Ovary (tissue), 3 donors: ENCODE results near the gene TLL2.

Source experiments
- CTCF ChIP-seq, 3 donors: fragments of 450-650 bp in 2 of 3; fragments of 200-600 bp in 1 of 3; IDR thresholded peaks; one replicate each; pipeline versions ENCODE4 v1.5.1 to v1.8.0; 2016 to 2022; ENCODE audit warnings: antibody characterized with exemption in 3 of 3, mild to moderate bottlenecking in 1 of 3
- EP300 ChIP-seq: sonication (generic); formaldehyde crosslinking; IDR thresholded peaks from one replicate; pipeline ENCODE4 v1.6.1; 2017; ENCODE audit warnings: antibody characterized with exemption
- POLR2A ChIP-seq: fragments of 450-650 bp; IDR thresholded peaks from one replicate; pipeline ENCODE4 v1.6.1; 2017; ENCODE audit warnings: antibody characterized with exemption, mild to moderate bottlenecking, moderate library complexity
- donor health status: DM: no; HTN: no; CAD: no.

GRCh38 chr10:96334616-96335526 lies 178.9 kb downstream of the TLL2 start:
- no peak for TF ChIP-seq CTCF (IDR thresholded peaks at IDR 0.05)
- TF ChIP-seq POLR2A, result no peak
- no peak for TF ChIP-seq EP300
